Kidney (tissue), 14 donors: ENCODE results near the gene EIF2S3. TPM values are rescaled to one million over a fixed set of nuclear protein-coding genes. Genes with fewer than 3 reads are reported as not detected.

Experiments
- DNase-seq, 5 donors: peaks; one replicate each; pipeline ENCODE4 v3.0.0-alpha.2; 2013 to 2020
- FAIRE-seq: peaks from 2 replicates; lab custom pipeline; 2012; peaks lifted over from hg19 to GRCh38; lab: Jason Lieb, UNC
- H3K27ac ChIP-seq, 2 donors: one replicate each; pipeline ENCODE4 v1.7.0; 2013; ENCODE audit warnings: low read depth in 2 of 2, low read length in 2 of 2, inconsistent platforms in 1 of 2
- H3K27me3 ChIP-seq: one replicate; pipeline ENCODE4 v1.7.1; 2013; ENCODE audit warnings: low read length, inconsistent platforms; ENCODE audit not compliant: control insufficient read depth, insufficient read depth
- H3K36me3 ChIP-seq, 3 donors: one replicate each; pipeline versions ENCODE4 v1.7.0 to v1.7.1; 2013; ENCODE audit warnings: low read length in 3 of 3, control low read depth in 1 of 3, inconsistent platforms in 1 of 3; ENCODE audit not compliant: insufficient read depth in 3 of 3, control insufficient read depth in 2 of 3
- H3K4me1 ChIP-seq, 3 donors: one replicate each; pipeline versions ENCODE4 v1.7.0 to v1.7.1; 2013; ENCODE audit warnings: low read length in 3 of 3, inconsistent platforms in 1 of 3, low read depth in 1 of 3; ENCODE audit not compliant: control insufficient read depth in 2 of 3, insufficient read depth in 2 of 3
- H3K4me3 ChIP-seq, 3 donors: one replicate each; pipeline versions ENCODE4 v1.7.0 to v1.8.1; 2013; ENCODE audit warnings: low read length in 3 of 3, control low read depth in 1 of 3, inconsistent platforms in 1 of 3
- H3K9ac ChIP-seq, 3 donors: one replicate each; pipeline versions ENCODE4 v1.7.0 to v1.7.1; 2013; ENCODE audit warnings: low read length in 3 of 3, control low read depth in 1 of 3, inconsistent platforms in 1 of 3
- H3K9me3 ChIP-seq, 3 donors: one replicate each; pipeline versions ENCODE4 v1.7.0 to v1.7.1; 2013; ENCODE audit warnings: low read length in 3 of 3, control low read depth in 1 of 3, inconsistent platforms in 1 of 3; ENCODE audit not compliant: control insufficient read depth in 2 of 3, insufficient read depth in 1 of 3
- intact Hi-C: fragments of 100-400 bp; cut with DNase I; formaldehyde crosslinking; loops from one replicate; pipeline ENCODE4 v1.11.1; 2022
- polyA plus RNA-seq: library from polyadenylated mRNA; stranded (reverse); fragments of 350-450 nt; fragmentation: Illumina TruSeq; extraction: RNeasy Lipid Tissue Mini Kit (QIAGEN cat#74804); gene quantifications from one replicate; pipeline ENCODE4 v1.2.3, GENCODE V29; 2014; ENCODE audit warnings: low read depth, low replicate concordance; ENCODE audit not compliant: insufficient read depth
- total RNA-seq: library from RNA; stranded (reverse); fragmentation: NEBNext Ultra II Directional; extraction: Animal tissue kit (Norgen Biotek cat#: 25700); gene quantifications from one replicate; pipeline ENCODE4 v1.2.1, GENCODE V29; 2021
- TF ChIP-seq, protein P1 (sequence below): IDR thresholded peaks from 3 replicates; pipeline ENCODE4 v1.5.1; 2012; ENCODE audit warnings: mild to moderate bottlenecking, moderate library complexity, borderline replicate concordance; ENCODE audit not compliant: insufficient read depth; ENCODE audit errors: extremely low read depth
- donor health status: control.
- donor health status: control.
- donor health status: control.
- donor health status: control.
- donor health status: control.
- donor health status: DM: yes; HTN: yes; CAD: no.
- donor health status: Normal renal cell carcinoma (clear cell type).

EIF2S3 gene
- total and polyA plus RNA-seq, 2 donors from 2014 or later = 54.3 to 173 TPM

DNA sequence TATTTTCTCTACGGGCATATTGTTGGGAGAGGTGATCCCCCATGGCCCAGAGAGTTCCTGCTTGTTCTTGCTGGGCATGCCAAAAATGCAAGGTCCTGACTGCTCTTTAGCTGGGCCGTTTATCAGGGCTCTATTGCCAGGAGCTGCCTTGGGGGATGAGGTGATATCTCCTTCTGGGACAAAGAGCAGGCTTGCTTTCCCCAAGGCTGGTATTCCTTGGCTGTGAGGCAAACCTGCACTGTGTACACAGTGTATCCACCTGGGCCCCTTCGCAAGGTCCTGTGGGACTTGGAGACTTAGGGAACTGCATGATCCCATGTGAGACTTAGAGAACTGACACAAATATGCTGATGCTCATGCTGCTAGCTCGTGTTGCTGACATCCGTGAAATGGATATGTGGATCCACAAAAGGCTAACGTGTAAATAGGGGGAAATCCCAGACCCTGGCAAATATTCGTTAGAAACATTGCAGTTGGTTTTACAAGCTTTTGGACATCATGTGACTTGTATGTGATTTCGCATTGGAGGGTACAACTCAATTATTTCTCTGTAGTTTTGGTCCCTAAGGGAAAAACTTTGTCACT is 70.4 kb downstream of the EIF2S3 start:
- Histone ChIP-seq H3K4me1 (peaks cover 0 to 3% (median 3%) of the 10 kb centered on the region in 3 donors), H3K27me3 (no peaks in the 10 kb centered on the region), H3K4me3 (no peak overlapping the region), H3K9ac (no peak overlapping the region), H3K27ac (no peak overlapping the region), H3K36me3 (no peaks in the 10 kb centered on the region), H3K9me3 (peaks cover 0 to 1% (median 0%) of the 10 kb centered on the region in 3 donors)
- intact Hi-C loops = no loop called here
- TF ChIP-seq, protein P1, sequence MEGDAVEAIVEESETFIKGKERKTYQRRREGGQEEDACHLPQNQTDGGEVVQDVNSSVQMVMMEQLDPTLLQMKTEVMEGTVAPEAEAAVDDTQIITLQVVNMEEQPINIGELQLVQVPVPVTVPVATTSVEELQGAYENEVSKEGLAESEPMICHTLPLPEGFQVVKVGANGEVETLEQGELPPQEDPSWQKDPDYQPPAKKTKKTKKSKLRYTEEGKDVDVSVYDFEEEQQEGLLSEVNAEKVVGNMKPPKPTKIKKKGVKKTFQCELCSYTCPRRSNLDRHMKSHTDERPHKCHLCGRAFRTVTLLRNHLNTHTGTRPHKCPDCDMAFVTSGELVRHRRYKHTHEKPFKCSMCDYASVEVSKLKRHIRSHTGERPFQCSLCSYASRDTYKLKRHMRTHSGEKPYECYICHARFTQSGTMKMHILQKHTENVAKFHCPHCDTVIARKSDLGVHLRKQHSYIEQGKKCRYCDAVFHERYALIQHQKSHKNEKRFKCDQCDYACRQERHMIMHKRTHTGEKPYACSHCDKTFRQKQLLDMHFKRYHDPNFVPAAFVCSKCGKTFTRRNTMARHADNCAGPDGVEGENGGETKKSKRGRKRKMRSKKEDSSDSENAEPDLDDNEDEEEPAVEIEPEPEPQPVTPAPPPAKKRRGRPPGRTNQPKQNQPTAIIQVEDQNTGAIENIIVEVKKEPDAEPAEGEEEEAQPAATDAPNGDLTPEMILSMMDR = no peak
- no peak for DNase-seq
- FAIRE-seq = no peak

Other genes starting within 250 kb of the EIF2S3 start
- 30.4 TPM for gene APOO, start 147.0 kb upstream of the EIF2S3 start, total RNA-seq
- 110 TPM for gene APOO, start 147.0 kb upstream of the EIF2S3 start, polyA plus RNA-seq
- gene CXorf58, start 146.9 kb upstream of the EIF2S3 start, total RNA-seq = not detected
- gene CXorf58, start 146.9 kb upstream of the EIF2S3 start, polyA plus RNA-seq = 0.37 TPM
- gene KLHL15, start 27.8 kb upstream of the EIF2S3 start, total RNA-seq = 7.2 TPM
- 2.2 TPM for gene KLHL15, start 27.8 kb upstream of the EIF2S3 start, polyA plus RNA-seq
- gene ZFX, start 94.8 kb downstream of the EIF2S3 start, total RNA-seq = 58.3 TPM
- gene ZFX, start 94.8 kb downstream of the EIF2S3 start, polyA plus RNA-seq = 5.0 TPM